BE2C (cell line): ENCODE measurements around the gene ARFGAP3.
"Not testable (repeated sequence)": the region's sequence is repeated elsewhere in the genome, so short reads cannot be mapped to it uniquely, and the experiment has no call there.

ENCODE experiments used
- DNase-seq: peaks from one replicate; pipeline ENCODE4 v3.0.0-alpha.2; 2020
- H3K27me3 ChIP-seq: fragments of 250-450 bp; sonication (Bioruptor Pico); 2 replicates; pipeline ENCODE4 v1.5.1; 2020; ENCODE audit warnings: mild to moderate bottlenecking
- H3K36me3 ChIP-seq: fragments of 250-450 bp; sonication (Bioruptor Pico); 2 replicates; pipeline ENCODE4 v1.5.1; 2020; ENCODE audit warnings: mild to moderate bottlenecking
- H3K4me1 ChIP-seq: fragments of 250-450 bp; sonication (Bioruptor Pico); 2 replicates; pipeline ENCODE4 v1.5.1; 2020
- H3K4me3 ChIP-seq: 2 replicates; pipeline ENCODE4 v1.5.1; 2011; ENCODE audit warnings: low read depth, low read length
- H3K9me3 ChIP-seq: fragments of 250-450 bp; sonication (Bioruptor Pico); 2 replicates; pipeline ENCODE4 v1.5.1; 2020
- CTCF ChIP-seq: IDR thresholded peaks from 2 replicates; pipeline ENCODE4 v1.5.1; 2012; ENCODE audit warnings: mild to moderate bottlenecking, low read depth, low read length

The ARFGAP3 gene

GRCh38 chr22:42786606-42787356 lies 70.3 kb downstream of the ARFGAP3 start:
- TF ChIP-seq CTCF = no peak
- no peak overlapping the region for H3K4me3 ChIP-seq
- H3K36me3 ChIP-seq = no peaks in the 10 kb centered on the region
- no peaks in the 10 kb centered on the region for H3K27me3 ChIP-seq
- DNase-seq = no peak
- H3K9me3 ChIP-seq = no peaks in the 10 kb centered on the region
- H3K4me1 ChIP-seq = no peaks in the 10 kb centered on the region

GRCh38 chr22:42785706-42786499 lies 71.2 kb downstream of the ARFGAP3 start:
- no peaks in the 10 kb centered on the region for H3K36me3 ChIP-seq
- no peaks in the 10 kb centered on the region for H3K9me3 ChIP-seq
- no peaks in the 10 kb centered on the region for H3K4me1 ChIP-seq
- no peaks in the 10 kb centered on the region for H3K27me3 ChIP-seq
- no peak for TF ChIP-seq CTCF
- no peak overlapping the region for H3K4me3 ChIP-seq
- DNase-seq = no peak

- not testable (repeated sequence) for DNase-seq, H3K36me3 ChIP-seq, H3K27me3 ChIP-seq, H3K4me3 ChIP-seq, H3K9me3 ChIP-seq, H3K4me1 ChIP-seq
These were observed 74.8 kb downstream of the ARFGAP3 start for GRCh38 chr22:42782306-42782705.

- TF ChIP-seq CTCF = peak; percentile 93
- Histone ChIP-seq H3K36me3 (no peaks in the 10 kb centered on the region), H3K27me3 (no peaks in the 10 kb centered on the region), H3K4me1 (no peaks in the 10 kb centered on the region), H3K4me3 (no peak overlapping the region), H3K9me3 (no peaks in the 10 kb centered on the region)
- DNase-seq = peak; percentile 71
These were observed 77.0 kb downstream of the ARFGAP3 start for GRCh38 chr22:42780070-42780540.

GRCh38 chr22:42777126-42777525 lies 79.9 kb downstream of the ARFGAP3 start:
- Histone ChIP-seq H3K4me3 (no peak overlapping the region), H3K27me3 (no peaks in the 10 kb centered on the region), H3K36me3 (no peaks in the 10 kb centered on the region), H3K4me1 (no peaks in the 10 kb centered on the region), H3K9me3 (no peaks in the 10 kb centered on the region)
- DNase-seq = no peak
- no peak for TF ChIP-seq CTCF

- Histone ChIP-seq H3K27me3 (no peaks in the 10 kb centered on the region), H3K4me3 (no peak overlapping the region), H3K36me3 (no peaks in the 10 kb centered on the region), H3K4me1 (peaks cover 9% of the 10 kb centered on the region), H3K9me3 (no peaks in the 10 kb centered on the region)
- peak; percentile 56 for DNase-seq
- no peak for TF ChIP-seq CTCF
These were observed 83.9 kb downstream of the ARFGAP3 start for GRCh38 chr22:42773167-42773566.
